ENCODE results near the gene CSNK1E. TPM values are rescaled to one million over a fixed set of nuclear protein-coding genes. Genes with fewer than 3 reads are reported as not detected.

CSNK1E gene
- total and polyA plus RNA-seq, 2 experiments from 2014 or later: 85.8 to 123 TPM

DNA sequence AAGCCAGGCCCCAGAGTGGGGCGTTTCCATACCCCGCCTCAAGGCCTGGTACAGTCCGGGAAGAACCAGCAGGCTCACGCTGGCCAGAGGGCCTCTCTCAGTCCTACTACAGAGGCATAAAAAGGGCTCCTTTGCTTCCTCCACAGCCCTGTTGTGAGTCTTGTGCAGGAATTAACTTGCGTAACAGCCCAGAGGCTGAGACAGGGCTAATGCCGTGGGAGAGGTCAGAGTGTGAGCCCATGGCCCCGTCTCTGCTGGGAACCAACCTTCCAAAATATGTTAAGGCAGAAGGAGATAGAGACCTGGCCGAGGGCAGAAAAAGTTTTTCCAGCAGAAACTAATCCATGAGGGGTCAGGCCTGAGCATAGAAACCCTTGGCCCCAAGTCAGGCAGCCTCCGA lies 24.5 kb downstream of the CSNK1E start:
- peak overlapping the region; percentile 80 for H3K27ac ChIP-seq
- peaks cover 23% of the 10 kb centered on the region for H3K4me1 ChIP-seq (ENCODE audit: insufficient read depth)
- no peak overlapping the region for H2AFZ ChIP-seq
- no peaks in the 10 kb centered on the region for H3K36me3 ChIP-seq (replicated peaks; ENCODE audit: insufficient read depth, low read depth)
- no peak overlapping the region for H3K4me2 ChIP-seq
- no peaks in the 10 kb centered on the region for H3K9me2 ChIP-seq (replicated peaks; ENCODE audit: insufficient read depth)
- peaks cover 12% of the 10 kb centered on the region for H3K79me2 ChIP-seq
- peaks cover 2% of the 10 kb centered on the region for H4K20me1 ChIP-seq (ENCODE audit: insufficient read depth, poor library complexity, severe bottlenecking)
- no peaks in the 10 kb centered on the region for H3K9me3 ChIP-seq (ENCODE audit: low read depth)
- no peak for DNase-seq (ENCODE audit: low spot score)
- H3K27me3 ChIP-seq: no peaks in the 10 kb centered on the region
- WGBS (ENCODE audit: low lambda C conversion rate, missing lambda C conversion rate): 80% methylated on average over 9 of the region's 9 CpGs
- TF ChIP-seq EZH2phosphoT487 (IDR thresholded peaks at IDR 0.05; ENCODE audit: low read depth, severe bottlenecking, unreplicated experiment) (no peak), EZH2 (IDR thresholded peaks at IDR 0.05; ENCODE audit: borderline replicate concordance) (no peak)
- TF ChIP-seq, protein P1, sequence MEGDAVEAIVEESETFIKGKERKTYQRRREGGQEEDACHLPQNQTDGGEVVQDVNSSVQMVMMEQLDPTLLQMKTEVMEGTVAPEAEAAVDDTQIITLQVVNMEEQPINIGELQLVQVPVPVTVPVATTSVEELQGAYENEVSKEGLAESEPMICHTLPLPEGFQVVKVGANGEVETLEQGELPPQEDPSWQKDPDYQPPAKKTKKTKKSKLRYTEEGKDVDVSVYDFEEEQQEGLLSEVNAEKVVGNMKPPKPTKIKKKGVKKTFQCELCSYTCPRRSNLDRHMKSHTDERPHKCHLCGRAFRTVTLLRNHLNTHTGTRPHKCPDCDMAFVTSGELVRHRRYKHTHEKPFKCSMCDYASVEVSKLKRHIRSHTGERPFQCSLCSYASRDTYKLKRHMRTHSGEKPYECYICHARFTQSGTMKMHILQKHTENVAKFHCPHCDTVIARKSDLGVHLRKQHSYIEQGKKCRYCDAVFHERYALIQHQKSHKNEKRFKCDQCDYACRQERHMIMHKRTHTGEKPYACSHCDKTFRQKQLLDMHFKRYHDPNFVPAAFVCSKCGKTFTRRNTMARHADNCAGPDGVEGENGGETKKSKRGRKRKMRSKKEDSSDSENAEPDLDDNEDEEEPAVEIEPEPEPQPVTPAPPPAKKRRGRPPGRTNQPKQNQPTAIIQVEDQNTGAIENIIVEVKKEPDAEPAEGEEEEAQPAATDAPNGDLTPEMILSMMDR (IDR thresholded peaks at IDR 0.05; ENCODE audit: poor library complexity): no peak
- H3K4me3 ChIP-seq: no peak overlapping the region

DNA sequence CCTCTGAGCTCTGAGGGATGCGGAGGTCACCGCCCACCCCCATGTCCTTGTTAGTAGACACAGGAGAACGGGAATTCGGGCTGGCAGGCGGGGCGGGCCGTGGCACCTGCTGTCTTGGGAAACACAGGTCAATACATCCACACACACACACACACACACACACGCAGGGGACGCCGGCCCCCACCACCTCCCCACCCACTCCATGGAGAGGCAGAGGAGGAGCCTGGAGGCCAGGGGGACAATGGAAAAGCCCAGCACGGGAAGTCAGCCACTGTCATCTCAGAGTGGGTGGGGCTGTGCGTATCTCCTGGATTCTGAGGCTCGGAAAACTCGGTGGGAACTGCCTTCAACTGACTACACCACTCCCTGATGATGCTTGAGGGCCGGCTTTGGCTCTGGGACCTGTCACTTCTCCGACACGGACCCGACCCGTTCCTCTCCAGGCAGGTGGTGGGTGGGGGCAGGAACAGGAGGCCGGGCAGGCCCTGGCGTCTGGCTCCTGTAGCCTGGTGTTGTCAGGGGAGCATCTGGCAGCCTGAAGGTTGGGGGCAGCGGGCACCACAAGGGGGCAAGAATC lies 25.9 kb downstream of the CSNK1E start:
- Histone ChIP-seq H3K36me3 (replicated peaks; ENCODE audit: insufficient read depth, low read depth) (no peaks in the 10 kb centered on the region), H3K27ac (peak overlapping the region; percentile 92), H2AFZ (no peak overlapping the region), H3K4me1 (ENCODE audit: insufficient read depth) (peaks cover 23% of the 10 kb centered on the region), H3K9me2 (replicated peaks; ENCODE audit: insufficient read depth) (no peaks in the 10 kb centered on the region), H3K4me3 (no peak overlapping the region), H3K79me2 (peaks cover 7% of the 10 kb centered on the region), H3K9me3 (ENCODE audit: low read depth) (no peaks in the 10 kb centered on the region), H4K20me1 (ENCODE audit: insufficient read depth, poor library complexity, severe bottlenecking) (peaks cover 2% of the 10 kb centered on the region), H3K4me2 (no peak overlapping the region), H3K27me3 (no peaks in the 10 kb centered on the region)
- 76% methylated on average over 22 of the region's 22 CpGs for WGBS (ENCODE audit: low lambda C conversion rate, missing lambda C conversion rate)
- peak; percentile 71 for DNase-seq (ENCODE audit: low spot score)
- TF ChIP-seq EZH2phosphoT487 (IDR thresholded peaks at IDR 0.05; ENCODE audit: low read depth, severe bottlenecking, unreplicated experiment): no peak
- no peak for TF ChIP-seq EZH2 (IDR thresholded peaks at IDR 0.05; ENCODE audit: borderline replicate concordance)
- TF ChIP-seq, protein P1 (IDR thresholded peaks at IDR 0.05; ENCODE audit: poor library complexity): no peak

DNA sequence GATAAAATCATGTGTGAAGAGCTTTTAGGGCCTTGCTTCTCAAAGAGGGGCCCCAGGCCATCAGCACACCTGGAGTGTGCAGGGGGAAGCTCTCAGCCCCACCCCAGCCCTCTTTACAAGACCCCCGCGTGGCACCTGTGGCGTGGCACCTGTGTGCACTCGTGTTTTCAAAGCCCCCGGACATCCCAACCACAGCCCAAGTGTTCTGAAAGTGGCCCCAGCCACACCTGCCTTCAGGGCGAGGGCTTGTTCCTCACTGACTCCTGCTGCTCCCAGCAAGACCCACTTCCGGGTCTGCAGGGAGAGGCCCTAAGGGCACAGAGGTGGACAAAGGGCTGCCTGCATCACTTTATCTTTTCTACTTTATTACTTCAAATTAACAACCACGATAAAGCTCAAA lies 26.9 kb downstream of the CSNK1E start:
- TF ChIP-seq EZH2phosphoT487 (IDR thresholded peaks at IDR 0.05; ENCODE audit: low read depth, severe bottlenecking, unreplicated experiment): no peak
- no peak for TF ChIP-seq EZH2 (IDR thresholded peaks at IDR 0.05; ENCODE audit: borderline replicate concordance)
- TF ChIP-seq, protein P1 (IDR thresholded peaks at IDR 0.05; ENCODE audit: poor library complexity): no peak
- no peaks in the 10 kb centered on the region for H4K20me1 ChIP-seq (ENCODE audit: insufficient read depth, poor library complexity, severe bottlenecking)
- no peak overlapping the region for H3K4me3 ChIP-seq
- H3K9me2 ChIP-seq (replicated peaks; ENCODE audit: insufficient read depth): no peaks in the 10 kb centered on the region
- peaks cover 24% of the 10 kb centered on the region for H3K4me1 ChIP-seq (ENCODE audit: insufficient read depth)
- no peaks in the 10 kb centered on the region for H3K27me3 ChIP-seq
- WGBS (ENCODE audit: low lambda C conversion rate, missing lambda C conversion rate): 76% methylated on average over 8 of the region's 8 CpGs
- DNase-seq (ENCODE audit: low spot score): peak; percentile 57
- no peak overlapping the region for H3K4me2 ChIP-seq
- H3K79me2 ChIP-seq: no peaks in the 10 kb centered on the region
- H2AFZ ChIP-seq: no peak overlapping the region
- H3K36me3 ChIP-seq (replicated peaks; ENCODE audit: insufficient read depth, low read depth): no peaks in the 10 kb centered on the region
- H3K9me3 ChIP-seq (ENCODE audit: low read depth): no peaks in the 10 kb centered on the region
- peak overlapping the region; percentile 92 for H3K27ac ChIP-seq
